ENCODE data around the gene IPO8.

DNA sequence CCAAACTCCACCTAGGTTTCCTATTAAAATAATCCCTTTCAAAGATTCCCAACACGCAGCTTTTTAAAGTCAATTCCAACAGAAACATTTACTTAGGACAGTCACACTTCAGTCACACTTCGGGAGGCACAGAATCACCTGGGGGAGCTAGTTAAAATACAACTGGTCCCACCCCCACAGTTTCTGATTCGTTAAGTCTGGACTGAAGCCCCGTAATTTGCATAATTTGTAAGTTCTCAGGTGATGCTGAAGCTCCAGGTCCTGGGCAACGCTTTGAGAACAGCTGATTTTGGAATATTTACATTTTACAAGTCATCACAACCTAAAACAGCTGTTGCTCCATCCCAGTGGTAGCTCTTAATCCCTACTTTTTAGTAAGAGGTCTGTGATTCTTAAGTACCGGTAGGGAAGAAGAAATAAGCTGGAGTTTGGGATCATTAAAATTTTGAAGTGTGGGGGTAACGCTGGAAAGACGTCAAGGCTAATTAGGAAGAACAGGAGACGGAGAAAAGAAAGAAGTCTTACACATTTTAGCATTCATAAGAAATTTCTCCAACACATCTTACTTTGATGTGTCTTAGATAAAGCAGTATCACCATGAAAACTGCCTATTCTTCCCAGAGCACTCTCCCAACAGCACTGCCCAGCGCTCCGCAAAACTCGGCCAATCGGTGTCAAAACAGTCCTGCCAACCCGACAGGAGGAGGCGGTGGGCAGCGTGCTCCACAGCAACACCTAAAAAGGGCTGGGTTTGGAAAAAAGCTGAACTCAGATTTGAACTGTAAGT, 1.1 kb downstream of the IPO8 start:
- TF ChIP-seq ZNF565 (CRISPR knock-in tag; conservative IDR thresholded peaks at IDR 0.05; ENCODE audit: low read depth) = no peak
- no peak for TF ChIP-seq ARNTL (CRISPR knock-in tag; IDR thresholded peaks at IDR 0.05; ENCODE audit: borderline replicate concordance, low read depth)
- no peak for TF ChIP-seq GLIS3 (CRISPR knock-in tag; IDR thresholded peaks at IDR 0.05)
- TF ChIP-seq, protein P1, sequence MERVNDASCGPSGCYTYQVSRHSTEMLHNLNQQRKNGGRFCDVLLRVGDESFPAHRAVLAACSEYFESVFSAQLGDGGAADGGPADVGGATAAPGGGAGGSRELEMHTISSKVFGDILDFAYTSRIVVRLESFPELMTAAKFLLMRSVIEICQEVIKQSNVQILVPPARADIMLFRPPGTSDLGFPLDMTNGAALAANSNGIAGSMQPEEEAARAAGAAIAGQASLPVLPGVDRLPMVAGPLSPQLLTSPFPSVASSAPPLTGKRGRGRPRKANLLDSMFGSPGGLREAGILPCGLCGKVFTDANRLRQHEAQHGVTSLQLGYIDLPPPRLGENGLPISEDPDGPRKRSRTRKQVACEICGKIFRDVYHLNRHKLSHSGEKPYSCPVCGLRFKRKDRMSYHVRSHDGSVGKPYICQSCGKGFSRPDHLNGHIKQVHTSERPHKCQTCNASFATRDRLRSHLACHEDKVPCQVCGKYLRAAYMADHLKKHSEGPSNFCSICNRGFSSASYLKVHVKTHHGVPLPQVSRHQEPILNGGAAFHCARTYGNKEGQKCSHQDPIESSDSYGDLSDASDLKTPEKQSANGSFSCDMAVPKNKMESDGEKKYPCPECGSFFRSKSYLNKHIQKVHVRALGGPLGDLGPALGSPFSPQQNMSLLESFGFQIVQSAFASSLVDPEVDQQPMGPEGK (CRISPR knock-in tag; IDR thresholded peaks at IDR 0.05; ENCODE audit: borderline replicate concordance) = no peak
- no peak for TF ChIP-seq ZC3H10 (CRISPR knock-in tag; IDR thresholded peaks at IDR 0.05)
- TF ChIP-seq ZFP30 (CRISPR knock-in tag; IDR thresholded peaks at IDR 0.05) = no peak
- no peak for TF ChIP-seq SNAI2 (CRISPR knock-in tag; IDR thresholded peaks at IDR 0.05)
- TF ChIP-seq, protein P2, sequence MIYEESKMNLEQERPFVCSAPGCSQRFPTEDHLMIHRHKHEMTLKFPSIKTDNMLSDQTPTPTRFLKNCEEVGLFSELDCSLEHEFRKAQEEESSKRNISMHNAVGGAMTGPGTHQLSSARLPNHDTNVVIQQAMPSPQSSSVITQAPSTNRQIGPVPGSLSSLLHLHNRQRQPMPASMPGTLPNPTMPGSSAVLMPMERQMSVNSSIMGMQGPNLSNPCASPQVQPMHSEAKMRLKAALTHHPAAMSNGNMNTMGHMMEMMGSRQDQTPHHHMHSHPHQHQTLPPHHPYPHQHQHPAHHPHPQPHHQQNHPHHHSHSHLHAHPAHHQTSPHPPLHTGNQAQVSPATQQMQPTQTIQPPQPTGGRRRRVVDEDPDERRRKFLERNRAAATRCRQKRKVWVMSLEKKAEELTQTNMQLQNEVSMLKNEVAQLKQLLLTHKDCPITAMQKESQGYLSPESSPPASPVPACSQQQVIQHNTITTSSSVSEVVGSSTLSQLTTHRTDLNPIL (CRISPR knock-in tag; IDR thresholded peaks at IDR 0.05; ENCODE audit: low read depth) = no peak
- no peak for TF ChIP-seq ESRRG (CRISPR knock-in tag; IDR thresholded peaks at IDR 0.05)
- no peak for TF ChIP-seq ZNF8 (CRISPR knock-in tag; IDR thresholded peaks at IDR 0.05)
- no peak for TF ChIP-seq ZFP3 (CRISPR knock-in tag; IDR thresholded peaks at IDR 0.05)
